ENCODE measurements around the gene CLIC5. TPM values are rescaled to one million over a fixed set of nuclear protein-coding genes. Genes with fewer than 3 reads are reported as not detected.

The CLIC5 gene
- total RNA-seq, 1 experiment from 2014 or later: 0.20 TPM

GRCh38 chr6:46053039-46053933, 37.6 kb upstream of the CLIC5 start:
- Mint-ChIP-seq H3K27ac (no peak overlapping the region), H3K4me3 (no peak overlapping the region; a peak in 1 of 5 replicates), H3K9me3 (peaks cover 16 to 17% of the 10 kb centered on the region in 2 experiments), H3K27me3 (ENCODE audit: low read depth) (no peaks in the 10 kb centered on the region; the same call in 1 of the 2 replicates), H3K4me1 (peaks cover 17 to 18% of the 10 kb centered on the region in 2 experiments), H3K36me3 (ENCODE audit: insufficient read depth in 1 of 3, low read depth in 3 of 3) (peaks cover 5 to 19% (median 7%) of the 10 kb centered on the region in 3 experiments; a peak in 6 of 7 replicates)
- DNase-seq: no peak
- Histone ChIP-seq H3K4me2 (ENCODE audit: insufficient read depth, insufficient read length, low read length) (no peak overlapping the region), H3K56ac (ENCODE audit: insufficient read length, low read depth, low read length) (no peak overlapping the region), H2AK5ac (ENCODE audit: insufficient read length, low read length) (no peak overlapping the region), H3K23ac (ENCODE audit: insufficient read length, low read depth, low read length) (no peak overlapping the region), H2BK15ac (ENCODE audit: low read depth, low read length) (no peak overlapping the region), H4K8ac (replicated peaks; ENCODE audit: insufficient read length, low read depth, low read length) (no peak overlapping the region), H2BK5ac (ENCODE audit: insufficient read length, low read length) (no peak overlapping the region), H3K4me1 (ENCODE audit: insufficient read depth, low read length) (no peaks in the 10 kb centered on the region; the same call in 1 of the 2 replicates), H4K5ac (ENCODE audit: insufficient read length, low read depth, low read length) (no peak overlapping the region), H3K14ac (ENCODE audit: insufficient read depth, low read length) (no peak overlapping the region), H3K79me2 (ENCODE audit: insufficient read depth, low read length) (no peaks in the 10 kb centered on the region), H4K20me1 (ENCODE audit: control insufficient read depth, insufficient read depth, insufficient read length) (no peaks in the 10 kb centered on the region), H2BK120ac (ENCODE audit: low read depth, low read length, poor library complexity, severe bottlenecking) (no peak overlapping the region), H3K23me2 (ENCODE audit: insufficient read length, low read depth, low read length, poor library complexity, severe bottlenecking) (no peaks in the 10 kb centered on the region), H2BK20ac (ENCODE audit: low read depth, low read length, poor library complexity, severe bottlenecking) (no peak overlapping the region), H3K9ac (ENCODE audit: extremely low read depth, insufficient read length, low read length) (no peak overlapping the region), H2AFZ (ENCODE audit: low read length) (no peak overlapping the region), H3K4ac (ENCODE audit: low read depth, low read length) (no peak overlapping the region), H4K91ac (ENCODE audit: insufficient read length, low read depth, low read length) (no peak overlapping the region), H3T11ph (ENCODE audit: low read length) (no peak overlapping the region), H3K18ac (ENCODE audit: insufficient read length, low read depth, low read length) (no peak overlapping the region), H3K27ac (ENCODE audit: insufficient read length, low read depth, low read length) (no peak overlapping the region), H2BK12ac (ENCODE audit: insufficient read length, low read depth, low read length) (no peak overlapping the region), H3K27me3 (ENCODE audit: insufficient read depth, low read length) (no peaks in the 10 kb centered on the region), H3K79me1 (ENCODE audit: insufficient read depth, low read depth, low read length, poor library complexity, severe bottlenecking) (no peaks in the 10 kb centered on the region), H3K9me3 (ENCODE audit: control insufficient read depth, low read depth, low read length) (no peaks in the 10 kb centered on the region)
- TF ChIP-seq, protein P1, sequence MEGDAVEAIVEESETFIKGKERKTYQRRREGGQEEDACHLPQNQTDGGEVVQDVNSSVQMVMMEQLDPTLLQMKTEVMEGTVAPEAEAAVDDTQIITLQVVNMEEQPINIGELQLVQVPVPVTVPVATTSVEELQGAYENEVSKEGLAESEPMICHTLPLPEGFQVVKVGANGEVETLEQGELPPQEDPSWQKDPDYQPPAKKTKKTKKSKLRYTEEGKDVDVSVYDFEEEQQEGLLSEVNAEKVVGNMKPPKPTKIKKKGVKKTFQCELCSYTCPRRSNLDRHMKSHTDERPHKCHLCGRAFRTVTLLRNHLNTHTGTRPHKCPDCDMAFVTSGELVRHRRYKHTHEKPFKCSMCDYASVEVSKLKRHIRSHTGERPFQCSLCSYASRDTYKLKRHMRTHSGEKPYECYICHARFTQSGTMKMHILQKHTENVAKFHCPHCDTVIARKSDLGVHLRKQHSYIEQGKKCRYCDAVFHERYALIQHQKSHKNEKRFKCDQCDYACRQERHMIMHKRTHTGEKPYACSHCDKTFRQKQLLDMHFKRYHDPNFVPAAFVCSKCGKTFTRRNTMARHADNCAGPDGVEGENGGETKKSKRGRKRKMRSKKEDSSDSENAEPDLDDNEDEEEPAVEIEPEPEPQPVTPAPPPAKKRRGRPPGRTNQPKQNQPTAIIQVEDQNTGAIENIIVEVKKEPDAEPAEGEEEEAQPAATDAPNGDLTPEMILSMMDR (conservative IDR thresholded peaks at IDR 0.05): no peak
- no CpG with 5 or more reads among the region's 9 CpGs for WGBS (ENCODE audit: extremely low coverage, insufficient read length, low lambda C conversion rate)

Data from H9 (cell line).